ENCODE data around the gene CTXND1. TPM values are rescaled to one million over a fixed set of nuclear protein-coding genes. Genes with fewer than 3 reads are reported as not detected.

The CTXND1 gene
- total and polyA plus RNA-seq, 2 of the 8 experiments (the other 6 are each of a cell fraction or from before 2014, with no cell fraction given): 0.03 TPM; not detected in 1

DNA sequence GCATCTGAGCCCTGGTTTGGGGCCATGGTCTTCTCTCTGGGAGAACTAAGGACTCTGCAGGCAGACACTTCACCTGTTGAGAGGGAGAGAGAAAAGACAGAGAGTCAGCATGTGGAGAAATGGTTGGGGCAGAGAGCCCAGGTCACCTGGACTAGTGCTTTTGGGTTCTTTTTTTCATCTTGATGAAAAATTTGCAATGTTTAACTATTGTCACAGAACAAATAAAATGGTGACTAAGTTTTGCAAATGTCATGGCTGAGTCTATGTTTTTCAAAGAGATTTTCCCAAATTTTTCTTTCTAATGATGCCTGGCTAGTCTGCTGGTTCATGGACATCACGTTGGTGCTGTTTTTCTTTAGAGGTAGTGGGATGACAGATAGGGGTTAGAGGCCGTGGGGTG, 81.4 kb downstream of the CTXND1 start:
- Histone ChIP-seq H2BK15ac (ENCODE audit: low read length) (no peak overlapping the region), H3K23me2 (ENCODE audit: low read depth, low read length) (no peaks in the 10 kb centered on the region), H2BK5ac (ENCODE audit: low read depth, low read length) (no peak overlapping the region), H4K20me1 (replicated peaks in 1 of 2; ENCODE audit: control insufficient read depth in 1 of 2, insufficient read depth in 2 of 2, low read length in 2 of 2) (no peaks in the 10 kb centered on the region), H3K79me2 (ENCODE audit: control insufficient read depth in 1 of 2, insufficient read depth in 2 of 2, low read length in 2 of 2) (no peaks in the 10 kb centered on the region), H4K8ac (ENCODE audit: extremely low read depth, insufficient read depth, low read length) (no peak overlapping the region), H3K56ac (replicated peaks; ENCODE audit: insufficient read length, low read depth, low read length) (no peak overlapping the region), H3K4ac (replicated peaks; ENCODE audit: insufficient read length, low read depth, low read length) (no peak overlapping the region), H2BK12ac (ENCODE audit: low read depth, low read length) (no peak overlapping the region), H3K14ac (ENCODE audit: insufficient read length) (no peak overlapping the region), H3K36me3 (ENCODE audit: control insufficient read depth in 2 of 4, insufficient read depth in 4 of 4, low read length in 3 of 4) (0 out of 8 replicates have a peak, but pooled peaks cover 0 to 3% (median 0%) of the 10 kb centered on the region in 4 experiments), H2BK120ac (replicated peaks; ENCODE audit: low read depth, low read length) (no peak overlapping the region), H3K23ac (ENCODE audit: insufficient read length) (no peak overlapping the region), H3K4me3 (ENCODE audit: extremely low read depth in 1 of 4, insufficient read depth in 2 of 4, low read depth in 3 of 4, low read length in 4 of 4) (no peak overlapping the region), H4K5ac (ENCODE audit: insufficient read length, low read depth, low read length) (no peak overlapping the region), H4K91ac (replicated peaks; ENCODE audit: insufficient read length, low read length) (no peak overlapping the region), H2AFZ (ENCODE audit: low read length) (no peak overlapping the region), H3K79me1 (ENCODE audit: low read depth, low read length) (no peaks in the 10 kb centered on the region), H2BK20ac (ENCODE audit: low read length) (no peak overlapping the region), H2AK5ac (ENCODE audit: low read depth, low read length) (no peak overlapping the region), H3K4me1 (replicated peaks in 1 of 4; ENCODE audit: control insufficient read depth in 3 of 4, insufficient read depth in 4 of 4, low read length in 3 of 4) (no peaks in the 10 kb centered on the region), H3K18ac (ENCODE audit: extremely low read depth, low read length) (no peak overlapping the region), H3K9me3 (ENCODE audit: insufficient read depth in 2 of 2, low read depth in 1 of 2, low read length in 1 of 2) (no peaks in the 10 kb centered on the region), H3K27me3 (replicated peaks in 1 of 4; ENCODE audit: control insufficient read depth in 3 of 4, extremely low read depth in 1 of 4, insufficient read depth in 3 of 4, low read length in 3 of 4) (no peaks in the 10 kb centered on the region), H3K27ac (ENCODE audit: low read depth, low read length) (no peak overlapping the region), H3K9ac (replicated peaks in 1 of 4; ENCODE audit: extremely low read depth in 1 of 4, low read depth in 3 of 4, low read length in 3 of 4) (no peak overlapping the region), H3K4me2 (ENCODE audit: insufficient read depth in 1 of 2, low read depth in 2 of 2, low read length in 2 of 2) (no peak overlapping the region)
- DNase-seq (ENCODE audit: low read depth in 1 of 2, low spot score in 2 of 2) (no peak), FAIRE-seq (no peak)
- ChIA-PET CTCF (ENCODE audit: partially characterized antibody) (no interaction called here), POLR2A (ENCODE audit: partially characterized antibody) (interaction anchor here (0.6 kb wide), 1 partner anchor 16 kb away, joined by 3 read pairs; no protein-coding TSS in a partner anchor)
- 97% methylated on average over 2 of the region's 2 CpGs; no CpG with 5 or more reads in 1 of the 2 experiments for WGBS, 2 experiments (ENCODE audit: extremely low coverage in 1 of 2, insufficient coverage in 1 of 2, insufficient read length in 1 of 2, insufficient replicate concordance in 2 of 2, low coverage in 1 of 2, low lambda C conversion rate in 2 of 2, missing lambda C conversion rate in 1 of 2)
- TF ChIP-seq TEAD4 (IDR thresholded peaks at IDR 0.05; ENCODE audit: low read depth, low read length) (no peak), POU5F1 (IDR thresholded peaks at IDR 0.05; ENCODE audit: low read depth, low read length) (no peak), SP4 (IDR thresholded peaks at IDR 0.05; ENCODE audit: low read length) (no peak), HDAC2 (IDR thresholded peaks at IDR 0.05; ENCODE audit: borderline replicate concordance in 1 of 2, low read depth in 2 of 2, low read length in 2 of 2) (no peak), JUND (IDR thresholded peaks at IDR 0.05; ENCODE audit: low read length) (no peak), CTBP2 (IDR thresholded peaks at IDR 0.05; ENCODE audit: borderline replicate concordance, insufficient read depth, insufficient read length, low read length) (no peak), HDAC6 (IDR thresholded peaks at IDR 0.05; ENCODE audit: low read depth, low read length) (no peak), YY1 (IDR thresholded peaks at IDR 0.05; ENCODE audit: low read depth, low read length) (no peak), GABPA (IDR thresholded peaks at IDR 0.05; ENCODE audit: borderline replicate concordance, insufficient read depth, low read length) (no peak), SIX5 (IDR thresholded peaks at IDR 0.05; ENCODE audit: low read depth, low read length) (no peak), TAF7 (optimal IDR thresholded peaks at IDR 0.05; ENCODE audit: borderline replicate concordance, low read depth, low read length) (no peak), RNF2 (IDR thresholded peaks at IDR 0.05; ENCODE audit: borderline replicate concordance, low read depth, low read length, missing control alignments, poor library complexity, severe bottlenecking) (no peak), SUZ12 (IDR thresholded peaks at IDR 0.05; ENCODE audit: low read length) (no peak)
- TF ChIP-seq, protein P1, sequence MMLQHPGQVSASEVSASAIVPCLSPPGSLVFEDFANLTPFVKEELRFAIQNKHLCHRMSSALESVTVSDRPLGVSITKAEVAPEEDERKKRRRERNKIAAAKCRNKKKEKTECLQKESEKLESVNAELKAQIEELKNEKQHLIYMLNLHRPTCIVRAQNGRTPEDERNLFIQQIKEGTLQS (IDR thresholded peaks at IDR 0.05; ENCODE audit: insufficient read depth, low read depth, low read length): no peak

Measured in H1 (cell line).